Progenitor cell of endocrine pancreas (in vitro differentiated cells): ENCODE measurements around the gene GNPTAB. TPM values are rescaled to one million over a fixed set of nuclear protein-coding genes. Genes with fewer than 3 reads are reported as not detected.
A peak's percentile ranks its signal among the peaks of the same experiment; 100 is the strongest.

Experiments
- DNase-seq: peaks from one replicate; pipeline ENCODE4 v3.0.0; 2021; ENCODE audit warnings: low spot score; ENCODE audit not compliant: unreplicated experiment
- H3K27ac Mint-ChIP-seq: 2 replicates; pipeline ENCODE4 v1.8.0; 2021; ENCODE audit warnings: mild to moderate bottlenecking, moderate library complexity, mixed read lengths
- H3K27me3 Mint-ChIP-seq: 2 replicates; pipeline ENCODE4 v1.8.0; 2021; ENCODE audit warnings: mixed read lengths
- H3K36me3 Mint-ChIP-seq: 2 replicates; pipeline ENCODE4 v1.8.0; 2022; ENCODE audit warnings: mixed read lengths; ENCODE audit not compliant: insufficient read depth
- H3K4me1 Mint-ChIP-seq: 2 replicates; pipeline ENCODE4 v1.8.0; 2021; ENCODE audit warnings: low read depth, mixed read lengths
- H3K4me3 Mint-ChIP-seq: 2 replicates; pipeline ENCODE4 v1.8.0; 2021; ENCODE audit warnings: low read depth, mild to moderate bottlenecking, moderate library complexity, mixed read lengths
- H3K9me3 Mint-ChIP-seq: 2 replicates; pipeline ENCODE4 v1.8.0; 2021; ENCODE audit warnings: low read depth, mixed read lengths
- total RNA-seq: library from RNA; stranded (reverse); gene quantifications from 2 replicates; pipeline ENCODE4 v1.2.1, GENCODE V29; 2021
- TF ChIP-seq, protein P1 (sequence below): fragments of 200-600 bp; sonication (generic); IDR thresholded peaks from one replicate; pipeline ENCODE4 v1.5.0; 2021; ENCODE audit warnings: antibody characterized with exemption, mild to moderate bottlenecking; ENCODE audit not compliant: unreplicated experiment

Gene GNPTAB
- total RNA-seq, 1 donor from 2014 or later, result 23.2 TPM

DNA sequence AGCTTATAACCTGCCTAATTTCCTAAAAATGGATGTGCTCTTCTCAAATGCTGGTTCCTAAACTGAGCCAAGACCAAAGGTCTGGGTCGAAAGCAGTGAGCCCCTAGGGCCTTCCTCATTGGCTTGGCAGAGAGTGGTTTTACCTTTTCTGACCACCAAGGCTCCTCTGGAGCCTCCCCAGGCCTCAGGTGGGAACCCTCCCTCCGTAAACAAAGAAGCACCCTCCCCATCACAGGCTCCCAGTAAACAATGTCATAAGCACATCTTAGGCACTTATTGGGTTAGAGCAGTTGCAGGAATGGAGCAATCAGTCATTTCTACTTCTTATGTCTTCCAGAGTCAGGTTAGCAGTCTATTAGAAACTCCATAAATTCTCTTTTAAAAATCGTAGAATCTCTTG lies 127.3 kb downstream of the GNPTAB start:
- no peak overlapping the region for H3K27ac Mint-ChIP-seq

GRCh38 chr12:101700299-101700820 lies 130.4 kb downstream of the GNPTAB start:
- no peaks in the 10 kb centered on the region for H3K9me3 Mint-ChIP-seq
- peaks cover 14% of the 10 kb centered on the region for H3K4me1 Mint-ChIP-seq
- H3K27ac Mint-ChIP-seq, result no peak overlapping the region
- no peaks in the 10 kb centered on the region for H3K36me3 Mint-ChIP-seq
- peak overlapping the region; percentile 33 for H3K4me3 Mint-ChIP-seq
- peaks cover 8% of the 10 kb centered on the region for H3K27me3 Mint-ChIP-seq
- DNase-seq, result no peak
- TF ChIP-seq, protein P1, sequence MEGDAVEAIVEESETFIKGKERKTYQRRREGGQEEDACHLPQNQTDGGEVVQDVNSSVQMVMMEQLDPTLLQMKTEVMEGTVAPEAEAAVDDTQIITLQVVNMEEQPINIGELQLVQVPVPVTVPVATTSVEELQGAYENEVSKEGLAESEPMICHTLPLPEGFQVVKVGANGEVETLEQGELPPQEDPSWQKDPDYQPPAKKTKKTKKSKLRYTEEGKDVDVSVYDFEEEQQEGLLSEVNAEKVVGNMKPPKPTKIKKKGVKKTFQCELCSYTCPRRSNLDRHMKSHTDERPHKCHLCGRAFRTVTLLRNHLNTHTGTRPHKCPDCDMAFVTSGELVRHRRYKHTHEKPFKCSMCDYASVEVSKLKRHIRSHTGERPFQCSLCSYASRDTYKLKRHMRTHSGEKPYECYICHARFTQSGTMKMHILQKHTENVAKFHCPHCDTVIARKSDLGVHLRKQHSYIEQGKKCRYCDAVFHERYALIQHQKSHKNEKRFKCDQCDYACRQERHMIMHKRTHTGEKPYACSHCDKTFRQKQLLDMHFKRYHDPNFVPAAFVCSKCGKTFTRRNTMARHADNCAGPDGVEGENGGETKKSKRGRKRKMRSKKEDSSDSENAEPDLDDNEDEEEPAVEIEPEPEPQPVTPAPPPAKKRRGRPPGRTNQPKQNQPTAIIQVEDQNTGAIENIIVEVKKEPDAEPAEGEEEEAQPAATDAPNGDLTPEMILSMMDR, result no peak

More for the DNA sequence above, 127.3 kb downstream of the GNPTAB start:
- Mint-ChIP-seq H3K9me3 (no peaks in the 10 kb centered on the region), H3K27me3 (no peaks in the 10 kb centered on the region), H3K4me1 (peaks cover 11% of the 10 kb centered on the region), H3K36me3 (no peaks in the 10 kb centered on the region), H3K4me3 (no peak overlapping the region)
- TF ChIP-seq, protein P1, result no peak
- no peak for DNase-seq

GRCh38 chr12:101698800-101699347 lies 131.9 kb downstream of the GNPTAB start:
- H3K27ac Mint-ChIP-seq, result peak overlapping the region; percentile 81
- DNase-seq, result no peak
- no peaks in the 10 kb centered on the region for H3K36me3 Mint-ChIP-seq
- H3K4me1 Mint-ChIP-seq, result peaks cover 14% of the 10 kb centered on the region
- no peaks in the 10 kb centered on the region for H3K9me3 Mint-ChIP-seq
- H3K27me3 Mint-ChIP-seq, result peaks cover 12% of the 10 kb centered on the region
- TF ChIP-seq, protein P1, result peak; percentile 10
- H3K4me3 Mint-ChIP-seq, result peak overlapping the region; percentile 87

GRCh38 chr12:101697930-101698799 lies 132.6 kb downstream of the GNPTAB start:
- TF ChIP-seq, protein P1, result no peak
- H3K27ac Mint-ChIP-seq, result peak overlapping the region; percentile 81

GRCh38 chr12:101697197-101697929 lies 133.4 kb downstream of the GNPTAB start, which contains the start of gene CHPT1:
Gene CHPT1, plus strand, starts transcription at chr12:101697640. Its CDS starts 222 bp downstream, at chr12:101697862.
- Mint-ChIP-seq H3K9me3 (no peaks in the 10 kb centered on the region), H3K4me1 (peaks cover 14% of the 10 kb centered on the region), H3K36me3 (no peaks in the 10 kb centered on the region), H3K27me3 (peaks cover 12% of the 10 kb centered on the region), H3K4me3 (peak within 1 kb of the TSS; percentile 87), H3K27ac (peak within 1 kb of the TSS; percentile 93)
- peak; percentile 68 for DNase-seq
- TF ChIP-seq, protein P1, result no peak

More at GRCh38 chr12:101697930-101698799, 132.6 kb downstream of the GNPTAB start:
- H3K4me3 Mint-ChIP-seq, result peak overlapping the region; percentile 87
- DNase-seq, result no peak
- H3K36me3 Mint-ChIP-seq, result no peaks in the 10 kb centered on the region
- H3K4me1 Mint-ChIP-seq, result peaks cover 14% of the 10 kb centered on the region
- no peaks in the 10 kb centered on the region for H3K9me3 Mint-ChIP-seq
- H3K27me3 Mint-ChIP-seq, result peaks cover 12% of the 10 kb centered on the region
